HAP-1 (cell line): Measurements from ENCODE around the gene PSMA7.
A peak's percentile ranks its signal among the peaks of the same experiment; 100 is the strongest.

ENCODE experiments used
- DNase-seq, 2 experiments: peaks; one replicate each; pipeline ENCODE4 v3.0.0-alpha.2; 2016 to 2020; ENCODE audit warnings: low spot score in 2 of 2
- H3K27me3 ChIP-seq: fragments of 250-450 bp; sonication (Bioruptor Pico); 2 replicates; pipeline ENCODE4 v1.5.1; 2020; ENCODE audit warnings: low read depth, mild to moderate bottlenecking, moderate library complexity
- H3K36me3 ChIP-seq: fragments of 250-450 bp; sonication (Bioruptor Pico); replicated peaks from 2 replicates; pipeline ENCODE4 v1.5.1; 2020; ENCODE audit warnings: mild to moderate bottlenecking
- H3K4me1 ChIP-seq: fragments of 250-450 bp; sonication (Bioruptor Pico); 2 replicates; pipeline ENCODE4 v1.5.1; 2020; ENCODE audit warnings: mild to moderate bottlenecking
- H3K4me3 ChIP-seq: fragments of 250-450 bp; sonication (Bioruptor Pico); 2 replicates; pipeline ENCODE4 v1.5.1; 2020; ENCODE audit warnings: mild to moderate bottlenecking, moderate library complexity
- H3K9me3 ChIP-seq: fragments of 250-450 bp; sonication (Bioruptor Pico); 2 replicates; pipeline ENCODE4 v1.5.1; 2020; ENCODE audit warnings: mild to moderate bottlenecking, moderate library complexity
- in situ Hi-C: fragments of 300-500 bp; cut with MboI; formaldehyde crosslinking; loops from 3 replicates; pipeline ENCODE4 v1.14.3; 2020; ENCODE audit warnings: low sequenced_read_pairs, inconsistent platforms, mixed read lengths

The PSMA7 gene

DNA sequence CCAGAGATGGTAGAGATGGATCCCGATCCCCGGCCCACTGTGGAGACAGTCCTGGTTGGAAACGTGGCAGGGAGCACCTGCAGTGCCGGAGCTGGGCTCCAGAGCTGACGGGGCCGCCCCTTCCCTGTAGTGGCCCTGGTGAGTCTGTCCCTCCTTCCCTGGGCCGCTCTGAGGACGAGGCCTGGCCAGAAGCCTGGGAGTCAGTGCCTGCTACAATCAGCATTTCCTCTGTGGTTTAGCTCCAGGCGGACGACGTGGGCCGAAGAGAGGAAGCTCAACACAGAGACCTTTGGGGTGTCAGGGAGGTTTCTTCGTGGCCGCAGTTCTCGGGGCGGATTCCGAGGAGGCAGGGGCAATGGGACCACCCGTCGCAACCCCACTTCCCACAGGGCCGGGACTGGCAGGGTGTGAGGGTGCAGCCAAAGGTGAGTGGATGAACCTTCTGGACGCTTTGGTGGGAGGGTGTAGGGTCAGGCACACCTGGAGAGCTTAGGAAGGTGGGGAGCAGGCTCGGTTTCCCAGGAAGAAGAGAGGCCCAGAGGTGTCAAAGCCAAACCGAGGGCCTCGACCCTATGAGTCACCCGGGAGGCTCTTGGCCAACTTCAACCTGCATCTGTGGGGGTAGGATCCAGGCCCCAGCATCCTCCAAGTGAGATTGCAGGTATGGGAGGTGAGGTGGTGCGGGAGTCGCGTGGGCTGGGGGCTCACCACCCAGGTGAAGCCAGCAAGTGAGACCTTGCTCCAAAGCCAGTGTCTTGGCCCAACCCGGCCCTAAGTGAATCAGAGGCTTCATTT, 9.9 kb downstream of the PSMA7 start:
- Histone ChIP-seq H3K4me1 (no peaks in the 10 kb centered on the region), H3K27me3 (no peaks in the 10 kb centered on the region), H3K9me3 (no peaks in the 10 kb centered on the region), H3K4me3 (no peak overlapping the region), H3K36me3 (peaks cover 96% of the 10 kb centered on the region)
- in situ Hi-C loops: no loop called here
- no peak for DNase-seq

GRCh38 chr20:62132421-62132820, 10.8 kb downstream of the PSMA7 start:
- Histone ChIP-seq H3K4me1 (no peaks in the 10 kb centered on the region), H3K4me3 (no peak overlapping the region), H3K27me3 (no peaks in the 10 kb centered on the region), H3K36me3 (peaks cover 96% of the 10 kb centered on the region), H3K9me3 (no peaks in the 10 kb centered on the region)
- in situ Hi-C loops: no loop called here
- DNase-seq: no peak

- Histone ChIP-seq H3K36me3 (peaks cover 96% of the 10 kb centered on the region), H3K4me1 (no peaks in the 10 kb centered on the region), H3K27me3 (no peaks in the 10 kb centered on the region), H3K9me3 (no peaks in the 10 kb centered on the region), H3K4me3 (no peak overlapping the region)
- in situ Hi-C loops: no loop called here
- no peak for DNase-seq
These were observed 11.5 kb downstream of the PSMA7 start for GRCh38 chr20:62131560-62132320.

DNA sequence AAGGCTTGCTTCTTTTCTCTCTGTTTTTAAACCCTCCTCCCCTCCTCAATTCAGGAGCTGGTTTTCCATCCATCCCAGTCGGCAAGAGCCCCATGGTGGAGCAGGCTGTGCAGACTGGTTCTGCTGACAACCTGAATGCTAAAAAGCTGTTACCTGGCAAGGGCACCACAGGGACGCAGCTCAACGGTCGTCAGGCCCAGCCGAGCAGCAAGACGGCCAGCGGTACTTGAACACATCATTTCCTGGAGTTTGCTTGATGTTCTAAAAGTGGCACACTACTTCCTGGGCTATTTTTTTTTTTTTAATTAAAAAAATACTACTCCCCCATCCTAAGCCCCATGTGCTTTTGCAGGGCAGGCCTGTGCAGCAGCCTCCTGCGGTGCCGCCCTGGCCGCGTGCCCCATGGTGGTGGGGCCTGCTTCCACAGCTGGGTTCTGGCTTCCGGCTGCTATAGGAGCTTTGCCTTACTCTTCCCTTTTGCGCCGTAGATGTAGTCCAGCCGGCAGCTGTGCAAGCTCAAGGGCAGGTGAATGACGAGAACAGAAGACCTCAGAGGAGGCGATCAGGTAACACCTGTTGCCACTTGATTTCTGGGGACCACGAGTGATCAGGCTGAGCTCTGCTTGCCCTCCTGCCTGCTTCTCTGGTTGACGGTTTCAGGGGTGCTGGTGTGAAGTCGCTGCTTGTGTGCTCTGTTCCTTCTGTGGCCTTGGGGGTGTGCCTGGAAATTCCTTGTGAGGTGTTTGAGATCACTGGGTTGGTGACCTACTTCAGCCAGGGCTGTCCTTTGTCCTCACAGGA, 13.3 kb downstream of the PSMA7 start:
- in situ Hi-C loops: no loop called here
- no peak for DNase-seq
- Histone ChIP-seq H3K36me3 (peaks cover 95% of the 10 kb centered on the region), H3K4me1 (no peaks in the 10 kb centered on the region), H3K9me3 (no peaks in the 10 kb centered on the region), H3K4me3 (no peak overlapping the region), H3K27me3 (no peaks in the 10 kb centered on the region)

DNA sequence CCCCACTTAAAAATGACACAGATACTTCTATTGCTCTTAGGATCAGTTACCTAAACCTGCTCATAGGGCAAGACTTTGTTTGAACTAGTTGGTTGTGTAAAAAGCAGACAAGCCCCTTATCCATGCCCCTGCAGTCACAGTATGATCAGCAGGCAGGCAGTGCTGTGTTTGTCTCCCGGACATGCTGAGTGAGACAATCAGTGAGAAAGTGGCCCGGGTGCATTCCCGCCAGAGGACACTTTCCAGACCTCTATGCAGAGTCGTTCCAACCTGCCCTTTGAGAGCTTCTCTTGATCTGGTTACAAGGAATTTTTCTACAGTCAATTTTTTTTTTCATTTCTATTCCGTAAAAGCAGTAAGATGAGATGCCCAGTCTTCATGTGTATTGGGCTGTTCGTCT, 14.7 kb downstream of the PSMA7 start:
- no peak for DNase-seq
- H3K9me3 ChIP-seq: no peaks in the 10 kb centered on the region
- in situ Hi-C loops: no loop called here
- peaks cover 3% of the 10 kb centered on the region; the same call in 1 of the 2 replicates for H3K4me1 ChIP-seq
- no peaks in the 10 kb centered on the region for H3K27me3 ChIP-seq
- H3K36me3 ChIP-seq: peaks cover 92% of the 10 kb centered on the region
- H3K4me3 ChIP-seq: no peak overlapping the region

GRCh38 chr20:62127799-62128198, 15.4 kb downstream of the PSMA7 start:
- in situ Hi-C loops: no loop called here
- H3K4me1 ChIP-seq: peaks cover 6% of the 10 kb centered on the region; the same call in 1 of the 2 replicates
- H3K36me3 ChIP-seq: peaks cover 85% of the 10 kb centered on the region

DNA sequence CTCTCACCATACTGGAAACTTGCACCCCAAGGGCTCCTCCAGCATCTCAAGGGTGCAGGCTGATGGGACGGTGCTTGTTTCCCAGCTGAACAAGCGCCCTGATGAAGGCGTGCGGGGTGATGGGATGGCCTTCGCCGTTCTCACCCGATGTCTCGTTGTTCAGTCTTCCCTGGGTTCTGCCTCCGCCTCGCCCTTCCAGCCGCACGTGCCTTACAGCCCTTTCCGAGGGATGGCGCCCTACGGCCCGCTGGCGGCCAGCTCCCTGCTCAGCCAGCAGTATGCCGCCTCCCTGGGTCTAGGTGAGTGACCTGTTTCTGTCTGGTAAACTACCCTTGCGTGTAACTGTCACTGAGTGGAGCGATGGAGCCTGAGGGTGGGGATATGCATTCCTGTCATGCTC, 17.1 kb downstream of the PSMA7 start:
- Histone ChIP-seq H3K4me1 (peaks cover 7% of the 10 kb centered on the region; the same call in 1 of the 2 replicates), H3K9me3 (no peaks in the 10 kb centered on the region), H3K27me3 (no peaks in the 10 kb centered on the region), H3K4me3 (no peak overlapping the region), H3K36me3 (peaks cover 69% of the 10 kb centered on the region)
- in situ Hi-C loops: no loop called here
- no peak for DNase-seq

More at GRCh38 chr20:62127799-62128198, 15.4 kb downstream of the PSMA7 start:
- no peaks in the 10 kb centered on the region for H3K27me3 ChIP-seq
- H3K4me3 ChIP-seq: no peak overlapping the region
- no peaks in the 10 kb centered on the region for H3K9me3 ChIP-seq
- DNase-seq: no peak

DNA sequence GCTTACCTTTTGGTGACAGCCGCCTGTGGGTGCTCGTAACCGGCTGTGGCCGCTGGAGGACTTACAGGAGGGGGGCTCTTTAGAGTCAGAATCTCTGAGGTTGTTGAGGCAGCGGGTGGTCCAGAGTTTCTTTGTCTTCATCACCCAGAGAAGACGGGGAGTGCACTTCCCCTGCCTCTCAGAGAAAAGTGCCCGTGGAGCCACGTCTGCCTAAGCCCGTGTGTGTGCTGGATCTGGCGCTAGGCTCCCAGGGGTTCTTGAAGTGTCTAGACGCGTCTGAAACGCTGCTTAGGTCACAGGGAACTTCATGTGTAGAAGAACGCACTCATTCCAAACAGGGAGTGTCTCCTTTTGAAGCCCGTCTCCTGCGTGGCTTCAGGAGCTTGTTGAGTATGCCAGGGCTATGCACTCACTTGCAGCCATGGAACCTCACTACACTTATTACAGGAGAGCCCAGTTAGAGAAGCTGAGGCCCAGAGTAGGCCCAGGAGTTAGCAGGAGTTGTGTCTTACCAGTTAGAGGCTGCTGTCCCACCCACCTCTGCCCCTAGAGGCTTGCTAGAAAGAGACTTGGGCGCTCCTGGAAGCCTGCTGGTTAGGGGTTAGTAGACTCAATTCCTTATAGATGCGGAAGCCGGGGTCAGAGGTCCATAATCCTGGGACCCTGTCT, 19.6 kb downstream of the PSMA7 start:
- Histone ChIP-seq H3K27me3 (no peaks in the 10 kb centered on the region), H3K9me3 (no peaks in the 10 kb centered on the region), H3K4me3 (peak overlapping the region; percentile 47), H3K4me1 (peaks cover 8% of the 10 kb centered on the region; the same call in 1 of the 2 replicates), H3K36me3 (peaks cover 43% of the 10 kb centered on the region)
- DNase-seq: peak in 1 of 2 experiments; percentile 41
- in situ Hi-C loops: loop anchor here (5.0 kb wide), 1 partner anchor 61 kb away; no protein-coding TSS in a partner anchor

GRCh38 chr20:62122654-62123449, 20.3 kb downstream of the PSMA7 start:
- peaks cover 8% of the 10 kb centered on the region; the same call in 1 of the 2 replicates for H3K4me1 ChIP-seq
- no peaks in the 10 kb centered on the region for H3K9me3 ChIP-seq
- no peaks in the 10 kb centered on the region for H3K27me3 ChIP-seq
- in situ Hi-C loops: loop anchor here (5.0 kb wide), 1 partner anchor 61 kb away; no protein-coding TSS in a partner anchor
- peaks cover 36% of the 10 kb centered on the region for H3K36me3 ChIP-seq
- peak in 1 of 2 experiments; percentile 62 for DNase-seq
- peak overlapping the region; percentile 47 for H3K4me3 ChIP-seq

DNA sequence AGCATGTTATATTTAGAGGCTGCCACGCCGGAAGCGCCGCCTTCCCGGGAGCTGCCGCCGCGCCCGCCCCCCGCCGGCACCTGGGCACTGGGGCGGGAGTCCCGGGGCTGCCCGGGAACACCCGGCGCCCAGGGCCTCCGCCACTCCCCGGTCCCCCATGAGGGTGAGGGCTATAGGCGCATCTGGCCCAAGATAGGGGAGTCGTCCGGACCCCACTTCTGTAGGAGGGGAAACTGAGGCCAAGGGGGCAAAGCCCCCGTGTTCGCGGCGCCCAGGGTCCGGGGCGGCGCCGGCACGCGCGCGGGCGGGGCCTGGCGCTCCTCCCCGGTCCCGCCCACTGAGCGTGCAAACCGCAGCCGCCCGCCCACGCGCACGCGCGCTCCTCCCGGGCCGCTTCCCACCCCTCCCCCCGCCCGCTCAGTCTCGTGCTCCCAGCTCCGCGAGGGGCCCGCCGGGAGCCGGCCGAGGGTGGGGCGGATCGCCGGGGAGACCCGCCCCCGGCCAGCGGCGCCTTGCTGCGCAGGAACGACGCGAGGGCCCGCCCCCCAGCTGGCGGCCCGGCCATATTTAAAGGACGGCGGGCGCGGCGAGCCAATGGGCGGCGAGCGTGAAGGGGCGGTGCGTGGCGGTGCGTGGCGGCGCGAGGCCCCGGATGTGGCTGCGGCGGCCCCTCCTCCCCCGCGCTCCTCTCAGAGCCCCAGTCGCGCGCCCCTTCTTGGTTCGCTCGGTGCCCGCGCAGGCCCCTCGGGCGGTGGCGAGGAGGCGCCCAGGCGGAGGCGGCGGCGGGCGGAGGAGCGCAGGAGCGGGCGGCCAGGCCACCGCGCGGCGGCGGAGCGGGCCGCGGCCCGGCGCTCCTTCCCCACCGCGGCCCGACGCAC, 21.2 kb downstream of the PSMA7 start, which contains the start of gene LSM14B:
Gene LSM14B, plus strand, starts transcription at position 700 of the 878 bp plus-strand sequence. CDS start 192 bp downstream, outside the sequence.
- peaks cover 8% of the 10 kb centered on the region; the same call in 1 of the 2 replicates for H3K4me1 ChIP-seq
- DNase-seq: peak; percentile 91 to 96
- H3K27me3 ChIP-seq: no peaks in the 10 kb centered on the region
- in situ Hi-C loops: loop anchor here (5.0 kb wide), 1 partner anchor 60 kb away; no protein-coding TSS in a partner anchor
- H3K9me3 ChIP-seq: no peaks in the 10 kb centered on the region
- peak within 1 kb of the TSS; percentile 47 for H3K4me3 ChIP-seq
- H3K36me3 ChIP-seq: peaks cover 28% of the 10 kb centered on the region

DNA sequence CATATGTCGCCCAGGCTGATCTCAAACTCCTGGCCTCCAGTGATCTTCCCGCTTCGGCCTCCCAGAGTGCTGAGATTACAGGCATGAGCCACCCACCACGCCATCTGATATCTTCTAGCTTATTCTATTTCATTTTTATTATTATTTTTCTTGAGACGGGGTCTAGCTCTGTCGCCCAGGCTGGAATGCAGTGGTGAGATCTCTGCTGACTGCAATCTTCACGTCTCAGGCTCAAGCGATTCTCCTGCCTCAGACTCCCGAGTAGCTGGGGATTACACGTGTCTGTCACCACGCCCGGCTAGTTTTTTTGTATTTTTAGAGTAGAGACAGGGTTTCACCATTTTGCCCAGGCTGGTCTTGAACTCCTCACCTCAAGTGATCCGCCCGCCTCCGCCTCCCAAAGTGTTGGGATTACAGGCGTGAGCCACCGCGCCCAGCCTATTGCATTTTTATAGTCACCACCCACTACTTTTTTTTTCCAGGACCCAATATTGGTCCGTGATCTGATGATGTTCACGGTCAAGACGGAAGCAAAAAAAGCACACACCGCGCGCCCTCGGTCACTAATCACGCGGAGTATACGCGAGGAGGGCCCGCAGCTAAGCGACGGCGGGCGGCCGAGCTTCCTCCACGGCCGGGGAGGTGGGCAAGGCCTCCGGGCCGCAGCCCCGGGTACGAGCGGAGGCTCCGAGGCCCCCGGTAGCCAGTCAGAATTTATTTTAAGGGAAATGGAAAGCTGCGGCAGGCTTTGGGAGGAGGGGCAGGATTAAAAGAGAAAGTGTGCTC, 22.0 kb downstream of the PSMA7 start:
- in situ Hi-C loops: loop anchor here (5.0 kb wide), 1 partner anchor 59 kb away; no protein-coding TSS in a partner anchor
- Histone ChIP-seq H3K4me1 (peaks cover 8% of the 10 kb centered on the region; the same call in 1 of the 2 replicates), H3K36me3 (peaks cover 21% of the 10 kb centered on the region), H3K4me3 (peak overlapping the region; percentile 46), H3K27me3 (no peaks in the 10 kb centered on the region), H3K9me3 (no peaks in the 10 kb centered on the region)
- no peak for DNase-seq
